Inflammatory macrophage treated with lipopolysaccharide for 4 hours (primary cell): Measurements from ENCODE around the gene BCKDHB.
"Not testable (repeated sequence)": the region's sequence is repeated elsewhere in the genome, so short reads cannot be mapped to it uniquely, and the experiment has no call there.

Source experiments
- DNase-seq: peaks from one replicate; pipeline ENCODE4 v3.0.0-alpha.2; 2020

Gene BCKDHB

DNA sequence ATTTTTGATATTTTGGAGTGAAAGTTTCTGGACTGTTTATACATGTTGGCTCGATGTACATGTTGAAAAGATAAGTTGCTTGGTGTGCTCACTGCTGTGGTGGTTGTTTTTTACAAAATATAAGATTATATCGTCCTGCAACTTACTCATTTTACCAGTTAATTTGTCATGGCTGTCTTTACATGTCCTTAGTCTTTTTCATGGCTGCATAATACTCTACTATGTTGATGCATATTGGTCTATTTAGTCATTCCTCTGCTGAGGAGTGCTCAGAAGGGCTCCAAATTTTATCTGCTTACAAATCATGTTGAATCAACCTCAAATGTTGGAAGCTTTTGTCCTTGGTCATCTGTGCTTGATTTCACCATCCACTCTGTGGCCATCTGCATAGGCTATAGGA lies 164.6 kb downstream of the BCKDHB start:
- DNase-seq = no peak

DNA sequence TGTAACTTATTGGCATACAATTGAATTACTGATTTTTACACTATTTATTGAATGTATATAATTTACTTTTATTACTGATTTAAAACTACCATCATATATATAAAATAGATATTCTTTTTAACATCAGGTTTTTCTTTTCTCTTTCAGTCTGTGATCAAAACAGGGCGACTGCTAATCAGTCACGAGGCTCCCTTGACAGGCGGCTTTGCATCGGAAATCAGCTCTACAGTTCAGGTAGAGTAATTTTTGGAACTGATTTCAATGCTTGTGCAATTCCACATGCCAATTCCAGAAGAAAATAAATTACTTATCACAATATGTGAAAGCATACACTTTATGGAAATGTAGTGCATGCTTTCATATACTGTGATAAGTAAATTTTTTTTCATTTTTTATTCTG lies 166.5 kb downstream of the BCKDHB start:
- no peak for DNase-seq

DNA sequence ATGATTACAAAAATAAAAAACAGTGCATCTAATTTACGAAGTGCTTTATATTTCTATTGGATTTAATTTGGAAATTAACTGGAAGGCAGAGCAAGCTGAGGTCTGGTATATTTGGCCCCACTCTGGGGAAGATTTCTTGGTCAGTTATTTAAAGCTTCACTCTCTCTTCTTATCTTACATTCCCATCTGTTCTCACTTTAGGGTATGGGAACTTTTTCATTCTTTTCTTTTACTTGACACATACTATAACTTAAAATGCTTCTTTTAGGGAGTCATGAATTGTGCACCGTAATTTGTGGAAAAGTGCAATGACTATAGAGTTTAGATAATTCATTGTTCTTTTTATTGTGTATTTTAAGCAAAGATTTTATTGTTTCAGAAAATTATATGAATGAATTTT lies 170.4 kb downstream of the BCKDHB start:
- no peak for DNase-seq

DNA sequence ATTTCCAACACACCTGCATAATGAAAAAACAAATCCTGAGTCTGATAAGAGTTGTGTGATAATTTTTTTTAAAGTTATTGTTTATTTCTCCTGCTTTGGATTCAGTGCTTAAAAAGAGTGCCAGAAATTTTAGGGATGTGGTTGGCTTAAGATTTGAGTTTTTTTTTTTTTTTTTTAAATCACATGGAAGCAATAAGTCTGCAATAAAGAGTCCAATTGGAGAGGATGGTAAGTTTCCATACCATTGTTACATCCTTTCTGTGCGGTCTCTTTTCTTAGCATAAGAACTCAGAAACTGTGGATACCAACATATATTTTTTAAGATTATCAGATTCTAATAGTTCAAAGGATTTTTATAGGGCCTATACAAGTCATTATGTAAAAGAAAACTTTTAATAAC lies 171.0 kb downstream of the BCKDHB start:
- DNase-seq = no peak

DNA sequence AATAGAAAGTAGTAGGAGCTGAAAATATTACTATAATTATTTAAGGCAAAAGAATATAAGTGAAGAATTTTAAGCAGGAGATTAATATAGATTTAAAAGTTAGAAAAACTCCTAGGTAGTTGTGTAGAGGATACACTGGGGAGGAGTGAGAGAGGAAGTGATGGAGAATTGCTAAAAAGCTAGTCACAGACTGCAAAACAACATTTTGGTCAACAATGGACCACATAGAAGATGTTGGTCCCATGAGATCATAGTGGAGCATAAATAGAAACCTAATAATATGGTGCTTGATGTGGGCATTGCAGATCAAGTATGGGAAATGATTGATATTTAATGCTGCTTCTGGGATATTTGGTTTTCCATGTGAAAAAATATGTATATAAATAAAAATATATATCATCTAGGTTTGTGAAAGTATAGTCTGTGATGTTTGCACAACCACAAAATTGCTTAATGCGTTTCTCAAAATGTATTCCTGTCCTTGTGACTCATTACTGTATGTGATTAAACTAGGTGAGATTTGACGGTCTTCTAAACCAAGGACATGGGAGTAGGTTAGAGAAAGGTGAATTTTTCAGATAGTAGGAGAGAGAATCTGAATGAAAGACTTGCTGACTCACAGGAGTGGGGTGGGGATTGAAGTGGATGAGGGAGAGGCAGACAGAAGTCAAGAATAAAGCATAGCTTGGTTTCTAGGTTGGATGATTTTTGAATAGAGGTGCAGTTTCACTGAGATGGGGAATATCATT lies 174.0 kb downstream of the BCKDHB start:
- DNase-seq = no peak

DNA sequence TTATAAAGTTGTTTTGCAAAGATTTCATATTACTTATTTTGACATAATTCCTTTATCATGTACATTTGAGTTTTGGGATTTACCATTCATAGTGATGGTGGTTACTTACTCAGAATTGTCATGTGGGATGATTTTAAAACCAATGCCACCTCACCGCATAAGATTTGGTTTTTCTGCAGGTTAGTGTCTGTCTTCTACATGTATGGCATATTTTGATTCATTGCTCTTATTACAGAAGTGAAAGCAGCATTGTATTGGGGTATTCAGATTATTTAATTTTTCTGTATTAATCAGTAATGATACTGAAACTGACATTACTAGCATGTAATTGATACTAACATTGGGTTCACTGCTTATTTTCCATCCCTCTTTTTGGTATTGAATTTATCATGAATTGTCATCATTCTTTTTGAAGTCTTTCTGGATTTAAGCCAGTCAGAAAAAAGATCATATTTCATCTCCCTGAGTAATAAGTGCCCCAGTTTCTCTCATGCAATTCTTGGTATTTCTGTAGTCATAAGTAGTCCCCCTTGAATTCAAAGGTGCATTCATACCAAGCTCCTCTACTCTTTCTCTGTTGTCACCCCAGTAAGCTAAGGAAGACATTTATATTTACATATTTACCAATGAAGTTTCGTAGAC lies 176.6 kb downstream of the BCKDHB start:
- DNase-seq = no peak

DNA sequence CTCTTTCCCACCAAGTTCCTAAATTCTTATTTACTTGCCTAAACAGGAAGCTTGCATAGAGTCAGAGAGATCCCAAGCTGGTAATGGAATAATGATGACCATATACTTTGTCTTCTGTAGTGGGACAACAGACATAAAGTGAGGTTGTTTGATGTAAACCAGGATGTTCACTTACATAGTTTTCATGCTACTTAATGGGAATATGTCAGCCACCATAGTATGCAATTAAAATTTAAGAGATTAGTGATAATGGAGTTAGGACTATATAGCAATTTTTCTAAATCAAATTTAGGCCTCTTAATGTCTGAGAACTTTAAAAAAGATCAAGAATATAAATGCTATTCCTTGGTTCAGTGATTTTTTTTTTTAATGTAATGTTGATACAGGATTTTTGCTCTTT lies 180.6 kb downstream of the BCKDHB start:
- no peak for DNase-seq

DNA sequence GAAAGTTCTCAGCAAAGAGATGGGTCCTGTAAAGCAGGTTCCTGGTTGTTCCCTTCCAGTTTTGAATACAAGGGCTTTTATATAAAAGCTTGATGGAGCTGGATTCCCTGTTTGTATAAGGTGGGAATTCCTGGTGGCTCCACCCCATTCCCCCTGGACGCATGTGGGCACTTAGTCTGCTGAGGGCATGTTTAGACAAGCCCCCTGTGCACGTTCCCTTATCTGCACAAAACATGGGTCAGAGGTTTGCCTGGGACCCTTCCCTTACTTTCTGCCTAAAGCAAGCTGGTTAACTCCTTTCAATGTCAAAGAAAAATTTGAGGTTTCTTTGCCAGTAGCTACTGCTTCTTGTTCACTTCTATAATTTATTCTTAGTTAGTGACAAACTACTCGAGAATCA lies 181.1 kb downstream of the BCKDHB start:
- no peak for DNase-seq

DNA sequence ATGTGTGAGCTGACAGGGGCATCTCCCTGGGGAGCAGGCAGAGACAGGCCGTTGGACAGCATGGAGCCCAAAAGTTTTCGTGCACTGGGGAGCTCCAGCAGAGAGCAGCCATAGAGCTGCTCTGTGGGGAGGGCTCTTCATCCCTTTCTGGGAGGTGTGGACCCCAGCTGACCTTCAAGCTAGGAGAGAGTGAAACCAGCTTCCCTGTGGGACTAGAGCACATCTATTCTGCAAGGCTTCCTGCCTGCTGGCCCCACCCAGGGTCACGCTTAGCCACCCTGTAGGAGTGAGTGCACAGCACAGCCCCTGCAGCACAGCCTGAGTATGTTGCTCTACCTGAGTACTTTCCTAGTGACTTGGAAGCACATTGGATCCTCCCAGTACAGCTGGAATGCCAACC lies 183.3 kb downstream of the BCKDHB start:
- DNase-seq = no peak

DNA sequence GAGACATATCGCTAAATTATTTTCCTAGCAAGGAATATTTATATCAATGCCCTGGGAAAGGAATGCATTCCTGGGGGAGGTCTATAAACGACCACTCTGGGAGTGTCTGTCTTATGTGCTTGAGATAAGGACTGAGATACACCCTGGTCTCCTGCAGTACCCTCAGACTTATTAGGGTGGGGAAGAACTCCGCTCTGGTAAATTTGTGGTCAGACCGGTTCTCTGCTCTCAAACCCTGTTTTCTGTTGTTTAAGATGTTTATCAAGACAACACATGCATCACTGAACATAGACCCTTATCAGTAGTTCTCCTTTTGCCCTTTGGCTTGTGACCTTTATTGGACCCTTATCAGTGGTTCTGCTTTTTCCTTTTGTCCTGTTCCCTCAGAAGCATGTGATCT lies 188.1 kb downstream of the BCKDHB start:
- not testable (repeated sequence) for DNase-seq

DNA sequence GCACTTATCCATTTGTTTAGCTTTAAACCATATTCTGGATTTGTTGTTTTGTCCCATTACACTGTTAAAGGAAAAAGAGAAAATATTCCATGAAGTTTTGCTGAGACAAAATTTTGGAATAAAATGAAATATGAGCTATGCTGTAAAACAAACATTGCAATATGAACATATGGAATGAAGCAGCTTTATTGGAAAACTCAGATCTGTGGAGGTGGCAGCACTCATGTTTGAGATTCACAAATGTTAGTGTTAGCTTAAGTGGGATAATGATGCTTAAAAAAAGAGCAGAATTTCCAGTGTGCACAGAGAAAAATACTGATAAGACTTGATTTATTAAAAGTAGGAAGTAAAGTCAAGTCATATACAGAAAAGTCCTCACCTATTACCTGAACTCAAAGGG lies 196.2 kb downstream of the BCKDHB start:
- no peak for DNase-seq

DNA sequence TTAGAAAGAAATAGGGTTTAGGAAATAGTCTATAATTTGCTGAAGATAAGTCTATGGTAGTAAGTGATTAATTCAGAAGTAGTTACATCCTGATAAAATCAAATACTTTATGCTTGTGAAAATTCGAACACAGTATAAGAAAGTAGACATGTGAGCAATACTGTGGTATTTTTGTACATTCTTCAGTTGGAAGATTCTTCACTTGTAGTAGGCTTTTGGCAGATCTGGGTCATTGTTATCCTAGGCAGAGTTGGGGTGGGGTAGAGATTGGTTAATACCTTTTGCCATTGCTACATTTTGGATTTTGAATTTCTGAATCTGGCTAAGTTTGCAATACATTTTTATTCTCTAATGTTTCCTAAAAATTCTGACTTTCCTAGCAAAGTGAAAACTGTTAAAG lies 197.5 kb downstream of the BCKDHB start:
- no peak for DNase-seq

DNA sequence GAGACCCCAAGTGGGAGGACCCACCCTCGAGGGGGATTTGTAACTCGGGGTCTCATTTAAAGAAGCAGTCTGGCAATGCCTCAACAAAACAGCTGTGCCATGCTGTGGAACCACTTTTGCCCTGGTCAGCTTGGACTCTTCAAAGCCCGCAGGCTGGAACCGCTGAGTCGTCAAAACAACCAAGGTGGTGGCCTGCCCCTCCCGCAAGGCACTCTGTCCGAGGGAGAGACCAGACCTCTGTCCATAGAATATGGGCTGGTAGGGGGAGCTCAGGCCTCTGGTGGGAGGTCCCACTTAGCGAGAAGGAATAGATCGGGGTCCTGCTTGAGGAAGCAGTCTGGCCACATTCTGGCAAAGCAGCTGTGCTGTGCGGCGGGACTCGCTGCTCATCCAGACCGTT lies 208.1 kb downstream of the BCKDHB start:
- DNase-seq = no peak

DNA sequence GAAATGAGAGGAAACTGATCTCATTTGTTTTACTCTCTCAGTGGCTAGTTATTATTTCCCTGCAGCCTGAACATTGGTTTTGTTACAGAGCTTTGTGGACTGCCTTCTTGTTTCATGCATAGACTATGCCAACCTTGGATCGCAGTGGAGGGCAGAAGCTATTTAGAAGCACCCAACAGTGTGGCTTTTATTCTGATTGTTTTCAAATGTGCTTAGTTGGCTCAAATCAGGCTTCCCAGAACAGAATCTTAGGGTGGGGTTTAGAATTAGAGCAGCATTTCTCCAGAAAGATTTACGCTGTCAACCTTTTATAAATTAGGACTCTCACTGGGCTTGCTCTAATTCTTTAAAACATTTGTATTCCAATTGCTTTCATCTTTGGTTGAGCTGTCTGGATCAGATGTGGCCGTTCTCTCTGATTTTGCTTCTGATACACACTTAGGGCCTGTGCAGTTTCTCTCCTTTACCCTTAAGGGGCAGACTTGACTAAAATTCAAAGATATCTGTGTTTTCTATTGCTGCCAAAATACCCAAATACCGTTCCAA lies 210.3 kb downstream of the BCKDHB start:
- DNase-seq = no peak

DNA sequence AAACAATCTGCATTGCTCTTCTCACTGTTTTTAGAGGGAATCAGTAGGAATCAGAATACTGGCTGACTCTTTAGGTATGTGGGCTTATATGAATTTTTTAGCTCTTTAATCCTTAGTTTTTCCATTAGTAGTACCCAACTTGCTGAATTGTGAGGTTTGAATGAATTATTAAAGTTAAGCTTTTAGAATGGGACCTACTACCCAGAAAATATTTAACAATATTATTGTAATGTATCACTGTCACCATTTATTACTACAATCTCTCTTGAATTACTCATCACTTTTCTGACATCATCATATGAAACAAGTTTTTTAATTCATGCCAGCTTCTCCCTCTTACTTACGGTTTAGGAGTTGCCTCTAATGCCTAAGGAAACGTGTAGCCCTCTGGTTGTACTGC lies 212.7 kb downstream of the BCKDHB start:
- no peak for DNase-seq

DNA sequence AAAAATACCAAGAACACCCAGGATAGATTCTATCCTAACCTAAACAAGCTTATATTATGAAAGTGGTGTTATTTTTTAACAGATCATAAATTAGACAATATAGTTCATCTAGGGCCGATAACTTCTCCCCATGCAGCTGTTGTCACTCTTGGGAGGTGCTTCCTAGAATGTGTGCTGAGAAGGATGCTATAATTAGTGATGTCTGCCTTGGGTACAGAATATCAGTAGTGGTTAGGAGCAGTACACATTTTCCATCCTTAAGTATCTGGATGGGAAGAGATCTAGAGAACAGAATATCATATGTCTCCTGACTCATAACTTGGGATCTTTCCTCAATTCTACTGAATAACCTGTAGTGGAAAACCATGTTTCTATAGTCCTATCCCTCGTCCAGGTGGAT lies 214.5 kb downstream of the BCKDHB start:
- DNase-seq = no peak

DNA sequence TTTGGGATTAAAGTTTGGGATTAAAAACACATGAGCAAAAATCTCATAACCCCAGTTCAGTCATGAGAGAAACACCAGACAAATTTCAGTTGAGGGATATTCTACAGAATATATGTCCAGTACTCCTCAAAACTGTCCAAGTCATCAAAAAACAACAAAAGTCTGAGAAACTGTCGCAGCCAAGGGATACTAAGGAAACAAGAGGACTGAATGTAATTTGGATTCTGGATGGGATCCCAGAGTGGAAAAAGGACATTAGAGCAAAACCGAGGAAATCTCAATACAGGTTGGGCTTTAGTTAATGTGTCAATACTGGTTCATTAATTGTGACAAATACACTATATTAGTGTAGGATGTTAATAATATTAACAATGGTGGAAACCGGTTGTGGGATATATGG lies 219.3 kb downstream of the BCKDHB start:
- no peak for DNase-seq

DNA sequence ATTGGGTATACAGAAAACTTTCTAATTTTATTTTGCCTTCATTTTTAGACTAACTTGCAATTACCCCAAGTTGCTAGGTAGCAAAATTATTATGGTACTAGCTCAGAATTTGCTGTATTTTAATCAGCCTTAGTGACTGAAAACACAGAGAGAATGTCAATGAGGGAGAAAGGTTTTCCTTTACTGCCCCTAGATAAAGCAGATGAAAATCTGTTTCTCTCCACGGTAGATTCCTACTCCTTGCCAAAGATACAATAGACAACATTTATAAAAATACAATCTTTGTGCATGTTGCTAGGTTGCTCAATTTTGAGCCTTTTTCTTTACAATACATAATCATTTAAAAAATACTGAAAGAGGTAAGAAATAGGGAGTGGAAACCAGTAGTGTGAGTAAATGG lies 222.2 kb downstream of the BCKDHB start:
- no peak for DNase-seq

DNA sequence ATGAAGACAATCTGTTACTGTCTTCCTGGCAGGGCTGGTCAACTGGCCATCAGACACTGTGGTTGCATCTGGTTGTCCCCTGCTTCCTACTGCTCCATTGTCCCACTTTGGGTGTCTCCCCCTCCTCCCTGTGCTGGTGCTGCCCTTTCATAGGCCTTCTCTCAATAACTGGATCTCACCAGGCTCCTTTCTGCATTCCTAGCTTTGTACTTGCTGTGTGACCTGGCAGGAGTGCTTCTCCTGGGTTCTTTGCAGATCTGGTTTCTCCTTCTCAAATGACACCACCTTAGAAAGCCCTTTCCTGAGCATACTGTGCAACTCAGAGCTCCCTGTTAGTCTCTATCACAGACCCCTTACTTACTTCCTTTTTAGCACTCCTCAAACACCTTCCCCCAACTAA lies 223.0 kb downstream of the BCKDHB start:
- no peak for DNase-seq

DNA sequence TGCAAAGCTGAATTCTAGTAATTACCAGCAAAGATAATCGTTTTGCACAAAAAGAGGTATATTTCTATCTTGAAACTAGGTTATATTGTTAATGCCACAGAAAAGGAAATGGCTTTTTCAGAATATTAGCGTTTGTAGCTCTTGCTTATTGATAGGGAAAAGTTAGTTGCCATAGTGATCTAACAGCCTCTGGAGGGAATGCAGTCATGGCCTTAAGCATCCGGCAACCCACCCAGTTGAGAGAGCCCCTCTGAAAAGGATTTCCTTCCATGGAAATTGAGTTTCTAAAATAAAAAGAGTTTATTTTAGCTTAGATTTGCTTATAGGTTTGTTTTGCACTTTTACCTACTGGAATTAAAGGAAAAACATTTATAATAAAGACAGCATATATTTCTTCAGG lies 224.5 kb downstream of the BCKDHB start:
- DNase-seq = no peak

DNA sequence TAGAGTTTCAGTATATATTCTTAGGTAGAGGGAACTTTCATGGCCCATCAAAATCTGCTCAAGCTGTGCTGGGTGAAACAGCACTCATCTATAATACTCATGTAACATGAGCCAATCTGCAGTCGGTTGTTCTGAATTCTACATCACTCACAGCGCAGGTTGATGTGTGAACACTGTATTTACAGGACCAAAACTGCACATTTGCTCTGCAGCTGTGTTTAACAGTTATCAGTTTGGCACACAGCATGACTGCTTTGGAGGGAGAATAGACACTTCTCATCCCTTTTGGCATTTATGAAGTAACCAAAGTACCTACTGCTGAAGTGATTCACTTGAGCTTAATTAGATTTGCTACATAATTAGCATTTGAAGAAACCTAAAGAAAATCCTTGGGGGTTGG lies 225.1 kb downstream of the BCKDHB start:
- DNase-seq = no peak

DNA sequence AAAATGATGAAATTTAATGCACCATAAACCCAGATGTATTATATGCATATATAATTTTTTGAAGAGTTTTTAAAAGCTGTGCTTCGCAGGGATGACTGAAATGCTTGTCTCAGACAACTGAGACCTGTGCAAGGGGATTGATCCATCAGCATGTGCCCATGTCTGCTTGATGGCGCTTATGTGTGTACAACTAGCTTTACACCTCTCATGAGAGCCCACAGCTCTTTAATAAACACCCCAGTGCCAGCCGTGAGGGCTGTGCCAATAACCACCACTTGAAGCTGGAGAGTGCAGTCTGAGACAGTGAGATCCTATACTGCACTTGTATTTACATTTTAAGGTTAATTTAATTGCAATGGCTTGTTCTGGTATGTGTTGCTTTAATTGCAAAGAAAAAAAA lies 225.5 kb downstream of the BCKDHB start:
- no peak for DNase-seq

DNA sequence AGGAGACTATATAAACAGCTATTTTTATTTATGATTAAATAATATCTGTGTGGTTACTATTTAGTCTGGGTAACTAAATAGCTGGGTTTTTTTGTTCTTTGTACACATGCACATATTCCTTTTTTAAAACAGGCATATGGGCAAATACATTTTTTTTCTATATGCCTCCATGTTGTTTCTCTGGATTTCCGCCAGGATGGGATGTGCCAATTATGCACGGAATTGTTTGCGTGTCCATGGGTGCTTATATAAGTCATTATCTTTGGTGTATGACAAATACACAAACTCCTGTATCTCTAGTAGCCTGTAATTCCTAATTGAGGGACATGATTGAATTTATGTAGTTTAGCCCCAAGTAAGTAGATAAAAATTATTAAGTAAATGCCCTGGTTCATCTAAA lies 226.9 kb downstream of the BCKDHB start:
- no peak for DNase-seq

DNA sequence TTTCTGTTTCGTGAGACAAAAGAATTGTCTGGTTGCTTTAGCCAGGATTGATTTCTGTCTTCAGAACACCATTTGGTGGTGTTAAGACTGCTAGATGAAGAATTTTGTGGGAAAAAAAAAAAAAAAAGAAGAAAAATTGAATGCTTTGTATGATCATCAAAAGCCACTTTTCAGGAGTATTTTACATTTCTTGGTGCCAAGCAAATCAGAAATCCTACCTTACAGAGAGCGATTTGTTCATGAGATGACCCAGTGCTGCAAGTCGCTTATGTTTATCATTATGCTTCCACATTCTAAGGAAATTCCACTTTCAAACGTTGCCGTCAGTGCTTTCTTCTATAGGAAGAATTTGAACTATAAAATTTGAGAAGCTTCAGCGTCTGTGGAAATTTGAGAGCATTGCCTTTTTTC lies 228.7 kb downstream of the BCKDHB start:
- DNase-seq = no peak

DNA sequence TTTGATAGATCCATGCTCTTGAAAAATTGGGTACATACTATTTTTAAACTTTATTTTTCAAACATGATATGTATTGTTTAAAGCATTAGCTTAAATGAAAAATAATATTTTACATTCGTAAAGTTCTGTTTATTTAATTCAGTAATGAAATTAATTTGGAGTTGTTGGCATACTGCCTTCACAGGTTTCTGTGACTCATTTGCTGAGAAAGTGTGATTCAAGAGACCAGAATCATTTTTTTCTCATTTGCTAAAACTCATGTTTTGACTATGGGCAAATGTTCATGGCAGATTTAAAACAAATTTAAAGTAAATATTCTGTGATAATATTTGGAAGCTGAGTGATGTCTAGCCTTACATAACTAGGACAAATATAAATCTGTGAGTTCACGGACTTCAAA lies 230.4 kb downstream of the BCKDHB start:
- DNase-seq = no peak
